GM12891 (cell line): ENCODE data around the gene ARRDC4. TPM values are rescaled to one million over a fixed set of nuclear protein-coding genes. Genes with fewer than 3 reads are reported as not detected.

Source experiments
- DNase-seq: peaks from one replicate; pipeline ENCODE4 v3.0.0; 2011; ENCODE audit warnings: low spot score; ENCODE audit not compliant: insufficient read length
- FAIRE-seq: peaks from 2 replicates; lab custom pipeline; 2011; peaks lifted over from hg19 to GRCh38; lab: Jason Lieb, UNC
- PAX5 ChIP-seq: IDR thresholded peaks from 2 replicates; pipeline ENCODE4 v1.6.1; 2011; ENCODE audit warnings: low read length, moderate library complexity, mild to moderate bottlenecking; ENCODE audit not compliant: insufficient read depth, severe bottlenecking
- POLR2A ChIP-seq: IDR thresholded peaks from 2 replicates; pipeline ENCODE4 v1.6.1; 2011; ENCODE audit warnings: low read depth, low read length, control low read depth
- POLR2AphosphoS5 ChIP-seq: IDR thresholded peaks from 2 replicates; pipeline ENCODE4 v1.6.1; 2011; ENCODE audit warnings: low read depth, low read length, control low read depth
- POU2F2 ChIP-seq: IDR thresholded peaks from 2 replicates; pipeline ENCODE4 v1.6.1; 2011; ENCODE audit warnings: low read depth, mild to moderate bottlenecking, control low read depth, low read length, moderate library complexity
- SPI1 ChIP-seq: IDR thresholded peaks from 2 replicates; pipeline ENCODE4 v1.6.1; 2011; ENCODE audit warnings: low read depth, low read length, control low read depth
- TAF1 ChIP-seq: IDR thresholded peaks from 2 replicates; pipeline ENCODE4 v1.6.1; 2011; ENCODE audit warnings: low read depth, low read length, control low read depth
- polyA plus RNA-seq: library from polyadenylated mRNA; unstranded; fragments of >200 nt; gene quantifications from one replicate; pipeline ENCODE4 v1.2.1, GENCODE V29; 2012; ENCODE audit warnings: low read depth, missing spikeins, inconsistent platforms; ENCODE audit not compliant: missing spikeins

Gene ARRDC4
- polyA plus RNA-seq = 0.60 TPM

DNA sequence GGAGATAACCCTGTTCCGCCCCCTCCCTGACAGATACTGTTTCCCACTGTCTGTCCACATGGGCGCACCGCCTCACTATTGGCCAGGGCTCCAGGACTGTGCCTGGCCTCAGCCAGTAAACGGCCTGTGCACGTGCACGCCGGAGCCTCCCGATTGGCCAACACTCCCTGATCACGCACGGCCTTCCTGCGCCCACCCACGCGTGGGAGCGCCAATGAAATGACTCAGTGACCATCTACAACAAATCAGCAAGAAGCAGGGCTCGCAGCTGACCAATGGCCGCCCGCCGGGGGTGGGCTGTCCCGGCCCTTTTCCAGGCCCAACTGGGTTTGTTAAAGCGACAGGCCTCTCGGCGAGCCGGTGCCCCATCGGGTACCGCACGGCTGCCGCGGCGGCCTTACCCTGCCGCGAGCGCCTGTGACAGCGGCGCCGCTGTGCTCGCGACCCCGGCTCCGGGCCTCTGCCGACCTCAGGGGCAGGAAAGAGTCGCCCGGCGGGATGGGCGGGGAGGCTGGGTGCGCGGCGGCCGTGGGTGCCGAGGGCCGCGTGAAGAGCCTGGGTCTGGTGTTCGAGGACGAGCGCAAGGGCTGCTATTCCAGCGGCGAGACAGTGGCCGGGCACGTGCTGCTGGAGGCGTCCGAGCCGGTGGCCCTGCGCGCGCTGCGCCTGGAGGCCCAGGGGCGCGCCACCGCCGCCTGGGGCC lies at the start of gene ARRDC4:
Gene ARRDC4, plus strand, starts transcription at position 340 of the 703 bp plus-strand sequence. Its CDS starts 159 bp downstream, at position 499.
- peak; percentile 33 for DNase-seq
- TF ChIP-seq POLR2AphosphoS5 (no peak), TAF1 (no peak), SPI1 (no peak), POLR2A (no peak), POU2F2 (no peak), PAX5 (no peak)
- peak; percentile 26 for FAIRE-seq

- FAIRE-seq = no peak
- no peak for DNase-seq
- TF ChIP-seq POLR2A = no peak
- no peak for TF ChIP-seq TAF1
- TF ChIP-seq PAX5 = no peak
- TF ChIP-seq POU2F2 = no peak
- TF ChIP-seq POLR2AphosphoS5 = no peak
- no peak for TF ChIP-seq SPI1
Observed at GRCh38 chr15:97914711-97915110, 45.8 kb upstream of the ARRDC4 start.

DNA sequence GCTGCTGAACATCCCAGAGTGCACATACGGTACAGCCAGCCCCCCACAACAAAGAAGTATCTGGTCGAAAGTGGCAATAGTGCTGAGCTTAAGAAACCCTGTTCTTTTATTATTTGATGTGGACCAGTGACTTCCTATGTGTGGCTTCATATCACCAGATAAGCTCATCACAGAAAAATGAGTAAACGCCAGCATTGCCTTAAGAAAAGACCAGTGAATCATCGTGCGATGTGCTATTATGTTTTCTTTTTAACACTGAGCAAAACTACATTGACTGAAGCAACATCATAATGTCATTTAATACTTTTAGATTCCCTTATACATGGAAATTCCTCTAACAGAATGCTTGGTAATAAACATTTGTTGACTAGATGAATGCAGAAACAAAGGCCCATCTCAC lies 45.2 kb upstream of the ARRDC4 start:
- DNase-seq (no peak), FAIRE-seq (no peak)
- no peak for TF ChIP-seq POLR2AphosphoS5
- TF ChIP-seq POU2F2 = no peak
- no peak for TF ChIP-seq TAF1
- TF ChIP-seq PAX5 = no peak
- TF ChIP-seq POLR2A = no peak
- TF ChIP-seq SPI1 = no peak

- FAIRE-seq (no peak), DNase-seq (no peak)
- no peak for TF ChIP-seq POLR2AphosphoS5
- TF ChIP-seq POU2F2 = no peak
- no peak for TF ChIP-seq POLR2A
- TF ChIP-seq PAX5 = no peak
- TF ChIP-seq SPI1 = no peak
- no peak for TF ChIP-seq TAF1
Observed at GRCh38 chr15:97921296-97921865, 39.1 kb upstream of the ARRDC4 start.

DNA sequence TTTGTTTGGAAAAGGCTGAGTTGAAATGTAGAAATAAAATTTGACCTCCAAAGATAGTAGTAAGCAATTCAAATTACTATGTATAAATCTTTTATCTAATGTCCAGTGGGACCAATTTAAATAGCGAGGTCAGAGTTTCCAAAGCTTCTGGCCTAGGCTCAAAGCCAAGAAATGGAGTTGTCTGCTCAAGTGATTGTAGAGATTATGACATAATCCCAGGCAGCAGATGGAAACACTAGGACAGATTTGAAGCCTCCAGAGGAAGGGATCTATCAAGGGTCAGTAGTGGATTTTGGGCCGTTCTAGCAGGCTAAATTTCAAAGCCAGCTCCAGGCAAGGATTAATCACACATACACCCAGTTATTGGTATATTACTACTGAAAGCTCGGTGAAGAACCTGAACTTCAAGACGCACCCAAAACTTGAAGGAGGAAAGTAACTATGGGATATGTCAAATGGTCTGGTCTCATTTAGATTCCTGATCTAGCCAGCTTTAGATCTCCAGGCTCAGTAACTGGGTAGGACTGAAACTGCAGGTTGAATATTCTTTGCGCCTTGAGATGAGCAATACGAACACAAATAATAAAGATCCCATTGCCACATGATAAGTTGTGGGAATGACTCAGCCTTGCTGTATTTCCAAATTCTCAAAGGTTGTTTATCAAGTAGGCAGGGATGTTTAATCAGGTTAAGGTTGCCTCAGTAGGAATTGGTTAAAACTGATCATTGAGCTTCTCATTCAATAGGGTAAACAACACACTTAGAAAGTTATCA lies 30.9 kb upstream of the ARRDC4 start:
- TF ChIP-seq PAX5 (no peak), POLR2A (no peak), POU2F2 (no peak), POLR2AphosphoS5 (no peak), SPI1 (no peak), TAF1 (no peak)
- DNase-seq = no peak
- FAIRE-seq = no peak

- DNase-seq (no peak), FAIRE-seq (no peak)
- TF ChIP-seq POU2F2 (no peak), POLR2A (no peak), SPI1 (no peak), TAF1 (no peak), PAX5 (no peak), POLR2AphosphoS5 (no peak)
Observed at GRCh38 chr15:97930230-97930629, 30.3 kb upstream of the ARRDC4 start.

DNA sequence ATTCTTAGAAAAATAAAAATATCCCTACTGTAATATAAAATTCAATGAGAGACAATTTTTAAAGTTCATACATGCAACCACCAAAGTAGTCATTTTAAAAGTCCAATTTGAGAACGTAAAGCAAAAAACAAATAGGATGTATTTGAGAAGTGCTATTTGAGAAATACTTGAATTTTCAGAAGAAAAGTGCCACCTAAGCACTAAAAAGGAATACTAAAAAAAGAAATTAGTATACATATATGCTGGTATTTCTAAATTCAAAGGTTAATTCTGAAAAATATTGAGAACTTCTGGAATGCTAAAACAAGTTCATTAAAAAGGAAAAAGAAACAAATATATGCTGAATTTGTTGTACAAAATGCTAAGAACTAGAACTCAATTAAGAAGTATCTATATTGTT lies 29.2 kb upstream of the ARRDC4 start:
- DNase-seq (no peak), FAIRE-seq (no peak)
- TF ChIP-seq POU2F2 (no peak), POLR2A (no peak), SPI1 (no peak), POLR2AphosphoS5 (no peak), TAF1 (no peak), PAX5 (no peak)

DNA sequence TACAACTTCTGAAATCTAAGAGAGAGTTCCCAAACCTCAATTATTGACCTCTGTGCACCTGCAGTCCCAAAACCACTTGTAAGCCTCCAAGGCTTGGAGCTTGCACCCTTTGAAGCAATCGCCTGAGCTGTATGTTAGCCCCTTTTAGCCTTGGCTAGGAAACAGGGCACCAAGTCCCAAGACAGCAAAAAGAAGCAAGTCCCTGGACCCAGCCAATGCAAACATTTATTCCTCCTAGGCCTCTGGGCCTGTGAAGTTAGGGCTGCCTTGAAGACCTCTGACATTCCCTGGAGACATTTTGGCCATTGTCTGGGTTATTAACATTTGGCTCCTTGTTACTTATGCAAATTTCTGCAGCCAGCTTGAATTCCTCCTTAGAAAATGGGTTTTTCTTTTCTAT lies 26.9 kb upstream of the ARRDC4 start:
- FAIRE-seq (no peak), DNase-seq (no peak)
- TF ChIP-seq POLR2A (no peak), TAF1 (no peak), SPI1 (no peak), POLR2AphosphoS5 (no peak), POU2F2 (no peak), PAX5 (no peak)

DNA sequence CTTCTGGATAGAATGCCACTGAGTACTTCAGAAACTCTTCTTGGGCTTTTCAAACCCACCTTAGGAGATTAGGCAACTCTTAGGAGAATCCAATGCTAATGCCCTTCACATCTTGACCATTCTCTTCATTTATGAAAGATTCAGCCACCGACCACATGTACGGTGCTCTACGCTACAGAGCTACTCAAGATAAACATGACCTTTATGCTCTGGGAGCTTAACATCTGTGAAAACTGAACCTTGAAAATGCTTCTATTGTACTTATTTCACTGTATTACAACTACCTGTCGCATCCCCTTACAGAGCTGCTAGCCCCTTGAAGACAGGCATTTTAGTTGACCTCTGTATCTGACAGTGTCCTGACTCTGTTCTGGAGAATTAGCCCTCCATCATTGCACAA lies 19.5 kb upstream of the ARRDC4 start:
- DNase-seq = no peak
- TF ChIP-seq POLR2A (no peak), POU2F2 (no peak), TAF1 (no peak), POLR2AphosphoS5 (no peak), SPI1 (no peak), PAX5 (no peak)
- FAIRE-seq = no peak
